HG03095 (cell line): ENCODE data around the gene UBAC1.
"Not testable (repeated sequence)": the region's sequence is repeated elsewhere in the genome, so short reads cannot be mapped to it uniquely, and the experiment has no call there.

Experiments
- ATAC-seq: cut with Tn5 transposase; IDR thresholded peaks from one replicate; pipeline ENCODE4 v1.9.1; 2021; ENCODE audit warnings: moderate library complexity; ENCODE audit not compliant: unreplicated experiment

Gene UBAC1

DNA sequence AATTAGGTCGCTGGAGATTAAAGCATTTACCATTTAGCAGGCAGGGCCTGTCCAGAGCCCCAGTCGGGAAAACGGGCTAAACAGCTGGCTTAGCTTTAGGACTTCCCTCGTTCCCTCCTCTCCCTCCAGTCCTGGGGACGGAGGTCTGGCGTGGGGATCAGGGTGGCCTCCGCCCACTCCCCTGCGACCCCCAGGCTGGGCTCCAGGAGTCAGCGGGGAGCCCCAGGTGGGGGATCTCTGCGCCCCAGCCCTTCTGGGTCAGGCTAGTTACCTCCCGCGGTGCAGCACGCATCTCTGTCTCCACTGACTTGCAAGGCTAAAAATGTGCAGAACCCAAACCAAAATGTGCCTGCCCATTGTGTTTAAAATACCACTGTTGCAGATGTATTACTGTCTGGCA lies 37.7 kb downstream of the UBAC1 start:
- no peak for ATAC-seq

DNA sequence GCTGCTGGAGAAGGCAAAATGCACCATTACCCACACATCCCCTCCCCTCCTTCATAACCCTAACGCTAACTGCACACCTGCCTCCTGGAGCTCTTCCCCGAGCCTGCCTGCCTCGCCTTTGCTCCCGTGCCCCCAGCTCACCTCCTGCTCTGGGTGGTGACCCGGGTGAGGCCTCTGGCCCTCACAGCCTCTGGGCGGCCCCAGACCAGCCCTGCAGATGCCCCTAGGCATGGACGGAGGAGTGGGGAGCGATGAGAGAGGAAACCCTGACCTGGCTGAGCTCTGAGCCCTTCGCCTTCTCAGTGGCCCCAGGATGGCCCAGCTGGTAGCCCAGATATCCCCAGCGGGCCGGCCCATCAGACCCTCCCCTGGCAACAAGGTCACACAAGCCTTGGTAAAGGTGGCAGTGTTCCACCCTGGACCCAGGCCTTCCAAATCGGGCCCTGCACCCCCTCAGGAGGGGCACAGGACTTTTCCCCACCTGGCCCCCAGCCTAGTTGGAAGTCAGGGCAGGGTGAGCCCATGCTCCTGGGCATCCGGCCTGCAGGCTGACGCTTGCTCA lies 39.3 kb downstream of the UBAC1 start:
- ATAC-seq = no peak

DNA sequence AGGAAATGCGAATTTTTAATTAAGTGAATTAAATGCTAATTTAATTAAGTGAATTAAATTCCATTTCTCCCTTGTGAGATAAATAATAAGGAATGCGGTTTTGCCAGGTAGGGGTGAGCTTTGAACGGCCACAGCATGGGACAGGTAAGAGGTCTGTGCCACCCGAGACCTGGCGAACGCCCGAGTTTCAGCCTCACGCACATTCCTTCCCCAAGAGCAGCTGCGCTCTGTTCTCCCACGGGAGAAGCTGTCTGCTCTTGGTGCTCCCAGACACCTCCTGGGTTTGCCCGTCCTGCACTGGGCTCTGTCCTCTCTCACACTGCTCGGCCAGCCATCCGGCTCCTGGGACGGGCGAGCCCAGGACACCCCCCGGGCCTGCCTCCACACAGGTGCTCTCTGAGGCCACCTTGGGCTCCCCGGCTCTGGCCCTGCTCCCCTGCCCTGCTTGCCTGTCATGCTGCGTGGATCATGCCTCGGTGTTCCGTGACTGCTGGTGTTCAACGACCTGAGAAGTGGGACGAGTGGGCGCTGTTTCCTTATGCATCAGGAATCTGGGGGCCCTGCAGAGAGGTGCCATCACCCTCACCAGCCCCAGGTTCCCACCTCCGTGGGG lies 40.1 kb downstream of the UBAC1 start:
- no peak for ATAC-seq

DNA sequence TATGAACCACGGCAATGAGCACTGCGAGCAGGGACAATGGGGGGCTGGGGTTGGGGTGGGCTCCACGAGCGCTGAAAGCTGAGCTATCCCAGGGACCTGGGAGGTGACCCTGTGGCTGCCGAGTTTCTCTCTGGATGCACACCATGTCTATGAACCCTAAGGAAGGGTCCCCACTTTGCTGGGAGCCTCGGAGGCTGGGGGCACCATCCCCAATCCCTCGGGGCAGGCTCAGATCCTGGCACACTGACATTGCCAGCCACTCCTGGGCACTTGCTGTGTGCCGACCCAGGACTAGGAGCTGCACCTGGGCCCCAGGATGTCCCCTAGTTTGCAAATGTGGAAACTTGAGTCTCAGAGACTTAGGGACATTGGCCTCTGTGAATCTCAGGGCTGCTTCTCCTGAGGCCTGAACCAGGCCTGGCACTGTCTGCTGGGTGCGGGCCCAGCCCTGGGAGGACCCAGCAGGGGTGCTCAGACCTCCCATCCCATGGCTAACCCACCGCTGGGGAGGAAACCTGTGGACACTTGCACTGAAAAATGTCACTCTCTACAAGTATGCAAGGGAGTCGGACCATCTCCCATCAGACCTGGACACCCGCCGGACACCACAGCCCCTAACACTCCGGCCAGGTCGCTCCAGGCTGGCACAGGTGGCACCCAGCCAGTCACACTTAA lies 40.8 kb downstream of the UBAC1 start:
- ATAC-seq = no peak

- ATAC-seq = no peak
Observed at GRCh38 chr9:135919318-135919890, 41.8 kb downstream of the UBAC1 start.

GRCh38 chr9:135916227-135916626 lies 44.9 kb downstream of the UBAC1 start:
- not testable (repeated sequence) for ATAC-seq

DNA sequence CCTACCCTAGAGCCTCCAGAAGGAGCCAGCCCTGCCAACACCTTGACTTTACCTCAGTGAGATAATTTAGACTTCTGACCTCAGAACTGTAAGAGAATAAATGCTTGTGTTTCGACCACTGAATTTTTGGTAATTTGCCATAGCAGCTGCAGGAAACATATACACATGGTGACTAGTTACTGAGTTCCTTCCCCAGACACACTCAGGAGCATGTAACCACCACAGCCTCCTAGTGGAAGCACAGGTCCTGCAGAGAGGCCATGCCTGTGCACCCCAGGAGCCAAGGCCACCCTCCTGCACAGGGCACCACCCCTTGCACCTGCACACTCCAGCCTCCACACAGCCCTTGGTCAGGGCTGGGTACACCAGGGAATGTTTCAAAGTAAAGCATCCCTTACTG lies 46.3 kb downstream of the UBAC1 start:
- ATAC-seq = no peak

DNA sequence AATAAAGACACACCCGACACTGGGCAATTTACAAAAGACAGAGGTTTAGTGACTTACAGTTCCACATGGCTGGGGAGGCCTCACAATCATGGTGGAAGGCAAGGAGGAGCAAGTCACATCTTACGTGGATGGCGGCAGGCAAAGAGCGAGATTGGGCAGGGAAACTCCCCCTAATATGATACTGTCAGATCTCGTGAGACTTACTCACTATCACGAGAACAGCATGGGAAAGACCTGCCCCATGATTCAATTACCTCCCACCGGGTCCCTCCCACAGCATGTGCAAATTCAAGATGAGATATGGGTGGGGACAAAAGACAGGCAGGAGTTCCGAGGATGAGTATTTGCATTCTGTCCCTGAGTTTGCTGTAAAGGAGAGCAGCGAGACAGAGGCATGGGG lies 49.9 kb downstream of the UBAC1 start:
- not testable (repeated sequence) for ATAC-seq

GRCh38 chr9:135910757-135911156 lies 50.4 kb downstream of the UBAC1 start:
- no peak for ATAC-seq

GRCh38 chr9:135910216-135910615 lies 51.0 kb downstream of the UBAC1 start:
- no peak for ATAC-seq

GRCh38 chr9:135909371-135909770 lies 51.8 kb downstream of the UBAC1 start:
- no peak for ATAC-seq

GRCh38 chr9:135908754-135909204 lies 52.4 kb downstream of the UBAC1 start:
- ATAC-seq = no peak

DNA sequence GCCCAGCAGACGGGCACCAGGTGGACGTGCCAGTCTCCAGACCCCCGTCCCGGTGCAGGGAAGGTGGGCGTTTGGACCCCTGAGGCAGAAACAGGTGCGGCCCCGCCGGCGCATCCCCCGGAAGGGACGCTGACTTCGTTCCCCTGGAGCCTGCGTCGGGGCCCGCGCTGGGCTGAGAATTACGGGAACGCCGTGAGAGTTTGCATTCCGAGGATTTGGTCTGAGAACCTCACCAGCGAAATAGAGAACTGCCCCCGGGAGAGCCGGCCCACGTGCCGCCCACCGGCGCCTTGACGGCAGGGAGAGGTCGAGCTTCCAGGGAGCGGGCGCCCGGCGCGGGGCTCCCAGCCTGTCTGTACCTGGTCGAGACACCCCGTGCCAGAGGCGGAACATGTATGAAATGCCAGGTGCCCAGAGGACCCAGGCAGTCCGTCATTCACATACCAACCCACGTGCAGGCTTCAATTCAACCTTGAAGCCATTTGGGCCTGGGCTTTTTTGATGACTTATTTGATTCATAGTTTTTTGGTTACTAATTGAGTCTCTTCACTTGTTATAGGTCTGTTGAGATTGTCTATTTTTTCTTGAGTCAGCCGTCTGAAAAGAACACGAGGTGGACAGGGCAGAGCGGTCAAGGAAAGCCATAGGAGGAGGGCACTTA lies 53.0 kb downstream of the UBAC1 start:
- no peak for ATAC-seq

GRCh38 chr9:135907431-135908092 lies 53.6 kb downstream of the UBAC1 start, which contains the start of gene CAMSAP1:
CAMSAP1 (minus strand) TSS chr9:135907546; CDS start chr9:135907159, 387 bp downstream.
- peak; percentile 66 for ATAC-seq

DNA sequence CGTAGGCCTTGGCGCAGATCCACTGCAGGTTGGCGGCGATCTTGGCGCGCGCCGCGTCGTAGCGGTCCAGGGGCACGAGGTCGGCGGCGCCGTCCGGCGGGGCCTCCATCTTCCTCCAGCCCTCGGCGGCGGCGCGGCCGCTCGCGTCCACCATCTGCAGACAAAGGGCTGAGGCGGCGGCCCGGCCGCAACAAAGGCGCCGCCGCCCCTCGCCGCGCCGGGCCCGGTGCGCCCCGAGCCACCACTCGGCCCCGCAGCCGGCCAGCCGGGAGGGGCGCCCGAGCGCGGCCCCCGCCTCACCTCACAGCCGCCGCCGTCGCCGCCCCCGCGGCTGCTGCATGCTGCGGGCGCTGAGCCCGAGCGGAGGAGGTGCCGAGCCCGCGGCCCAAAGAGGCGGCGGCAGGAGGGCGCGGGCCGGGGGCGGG lies 54.2 kb downstream of the UBAC1 start:
- peak; percentile 27 for ATAC-seq

DNA sequence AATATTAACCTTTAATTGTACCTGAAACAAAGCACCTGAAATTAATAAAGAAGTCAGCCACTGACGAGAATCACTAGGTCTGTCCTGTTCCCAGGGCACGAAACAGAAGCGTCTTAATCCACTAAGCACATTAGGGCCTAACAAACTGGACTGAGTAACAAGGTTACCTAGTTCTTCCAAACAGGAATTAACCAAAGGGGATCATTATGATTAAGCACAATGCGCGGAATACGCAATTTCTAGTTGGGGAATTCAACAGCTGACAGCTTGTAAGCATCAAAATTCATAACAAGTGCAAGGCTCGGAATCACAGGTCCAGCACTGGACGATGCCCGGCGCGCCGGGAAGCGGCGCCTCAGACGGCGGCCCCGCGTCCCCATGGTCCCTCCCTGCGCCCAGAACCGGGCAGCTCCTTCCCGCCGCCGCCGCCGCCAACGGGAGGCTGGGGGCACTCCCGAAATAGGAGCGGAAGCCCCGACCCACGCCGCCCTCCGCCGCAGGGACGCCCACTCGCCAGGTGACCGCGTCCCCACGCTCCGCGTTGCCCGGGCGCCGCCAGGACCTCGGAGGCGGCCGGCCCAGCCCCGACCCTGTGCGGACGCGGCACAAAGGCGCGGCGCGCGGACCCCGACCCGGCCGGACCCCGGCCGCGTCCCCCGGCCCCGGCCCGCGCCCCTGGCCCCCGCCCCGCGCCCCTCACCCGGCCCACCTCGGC lies 54.7 kb downstream of the UBAC1 start:
- peak; percentile 16 for ATAC-seq

GRCh38 chr9:135905380-135906258 lies 55.6 kb downstream of the UBAC1 start:
- ATAC-seq = no peak

- ATAC-seq = no peak
Observed at GRCh38 chr9:135903786-135904520, 57.2 kb downstream of the UBAC1 start.

- no peak for ATAC-seq
Observed at GRCh38 chr9:135903358-135903656, 57.9 kb downstream of the UBAC1 start.
